Measurements from ENCODE around the gene GRIA3.
"Not testable (repeated sequence)": the region's sequence is repeated elsewhere in the genome, so short reads cannot be mapped to it uniquely, and the experiment has no call there.

GRIA3 gene

DNA sequence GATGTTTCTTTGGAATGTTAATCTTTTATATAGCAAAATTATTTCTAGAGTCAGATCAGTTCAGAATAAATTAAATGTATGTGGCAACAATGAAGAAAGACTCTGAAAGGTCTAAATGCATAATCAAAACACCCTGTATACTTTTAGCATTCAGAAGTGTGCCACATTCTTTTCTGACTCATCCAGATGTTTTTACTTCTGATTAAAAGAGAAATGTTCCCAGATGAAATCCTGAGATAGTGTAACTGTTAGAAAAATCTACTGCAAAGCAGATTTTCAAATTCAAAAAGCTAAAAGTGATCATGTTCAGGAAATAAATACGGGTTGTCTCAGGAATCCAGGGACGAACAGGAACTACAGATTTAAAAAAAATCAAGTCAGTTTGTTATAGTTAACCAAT, 241.4 kb downstream of the GRIA3 start:
- Mint-ChIP-seq H3K36me3 (no peaks in the 10 kb centered on the region), H3K4me3 (no peak overlapping the region), H3K27ac (no peak overlapping the region), H3K27me3 (no peaks in the 10 kb centered on the region), H3K4me1 (no peaks in the 10 kb centered on the region), H3K9me3 (no peaks in the 10 kb centered on the region)
- ATAC-seq: no peak

DNA sequence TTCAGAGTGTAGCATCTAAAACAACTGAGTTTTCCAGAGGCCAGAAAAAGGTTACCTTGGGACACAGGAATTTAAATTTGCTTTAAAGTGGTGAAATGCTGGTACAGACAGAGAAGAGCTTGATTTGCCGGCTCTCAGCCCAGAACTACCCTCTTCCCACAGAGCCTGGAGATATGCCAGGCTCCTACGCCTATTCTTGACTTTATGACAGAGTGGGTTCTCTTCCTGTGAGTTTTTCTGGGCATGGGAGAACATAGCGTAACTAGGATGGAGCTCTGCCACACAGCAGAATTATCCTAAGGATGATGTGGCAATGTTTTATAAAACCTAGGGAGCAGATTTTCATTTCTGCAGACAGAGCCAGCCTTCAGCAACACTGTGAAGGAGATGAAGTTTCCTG, 241.8 kb downstream of the GRIA3 start:
- H3K36me3 Mint-ChIP-seq: no peaks in the 10 kb centered on the region
- H3K4me1 Mint-ChIP-seq: no peaks in the 10 kb centered on the region
- H3K27ac Mint-ChIP-seq: no peak overlapping the region
- H3K9me3 Mint-ChIP-seq: no peaks in the 10 kb centered on the region
- no peak for ATAC-seq
- no peaks in the 10 kb centered on the region for H3K27me3 Mint-ChIP-seq
- H3K4me3 Mint-ChIP-seq: no peak overlapping the region

DNA sequence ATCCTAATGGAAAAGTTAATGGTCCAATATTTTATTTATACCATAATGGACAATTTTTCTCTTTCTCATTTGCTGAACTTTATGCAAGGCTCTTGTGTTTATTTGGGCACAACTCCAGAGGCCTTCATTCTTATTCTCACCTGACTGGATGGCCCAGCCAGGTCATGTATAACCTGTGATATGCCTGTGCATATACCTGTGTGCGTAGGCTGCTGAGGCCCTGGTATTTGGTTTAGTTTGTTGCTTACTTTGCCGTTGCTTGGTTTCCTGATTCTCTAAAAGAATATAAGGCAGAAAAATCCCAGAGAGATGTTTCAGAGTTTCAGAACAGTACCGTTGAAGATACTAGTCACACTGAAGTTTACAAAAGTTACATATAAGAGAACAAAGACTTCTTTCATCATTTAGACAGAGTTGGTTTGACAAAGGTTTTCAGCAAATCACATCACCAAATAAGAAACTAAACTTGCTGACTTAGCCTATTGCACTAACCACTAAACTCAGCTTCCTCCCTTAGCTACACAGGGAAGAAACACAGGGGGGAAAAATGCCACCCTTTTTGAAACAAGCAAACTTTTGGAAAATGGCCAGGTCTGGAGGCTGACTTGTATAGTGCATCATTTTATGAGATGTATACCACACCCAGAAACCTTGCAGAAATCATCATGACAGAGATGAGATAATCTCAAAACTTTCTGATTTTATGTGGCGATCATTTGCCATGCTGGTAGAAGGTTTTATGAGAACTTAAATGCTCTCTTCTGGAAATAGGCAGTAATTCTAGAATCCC, 248.5 kb downstream of the GRIA3 start:
- Mint-ChIP-seq H3K27ac (no peak overlapping the region), H3K27me3 (no peaks in the 10 kb centered on the region), H3K9me3 (no peaks in the 10 kb centered on the region), H3K4me1 (no peaks in the 10 kb centered on the region), H3K4me3 (no peak overlapping the region), H3K36me3 (no peaks in the 10 kb centered on the region)
- no peak for ATAC-seq

DNA sequence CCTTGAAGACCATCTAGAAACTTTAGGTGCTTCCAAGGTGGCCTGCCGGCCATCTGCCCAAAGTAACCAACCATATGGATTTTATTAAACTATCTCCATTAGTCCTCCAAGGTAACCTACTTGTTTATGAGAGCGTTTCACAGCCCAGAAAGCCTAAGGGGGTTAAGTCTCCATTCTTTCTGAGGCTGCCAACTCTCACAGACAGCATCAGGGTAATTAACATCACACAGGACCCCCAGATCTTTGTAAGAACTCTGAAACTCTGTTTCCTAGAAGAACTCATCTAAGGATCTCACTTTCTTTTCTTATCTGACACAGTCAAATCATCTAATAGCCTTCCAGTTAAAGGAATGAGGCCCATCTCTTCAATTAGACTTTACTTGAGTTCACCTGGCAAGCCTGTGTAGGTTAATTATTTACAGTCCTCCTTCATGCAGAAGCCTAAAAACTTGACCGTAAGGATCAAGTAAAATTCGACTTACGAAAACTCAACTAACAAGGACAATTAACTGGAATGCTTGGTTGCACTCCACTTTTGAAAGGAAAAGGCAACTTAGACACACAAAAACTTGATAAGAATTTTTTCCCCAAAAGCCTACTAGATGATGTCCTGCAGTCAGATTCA, 252.5 kb downstream of the GRIA3 start:
- H3K9me3 Mint-ChIP-seq: peaks cover 3% of the 10 kb centered on the region
- H3K27ac Mint-ChIP-seq: no peak overlapping the region
- H3K36me3 Mint-ChIP-seq: no peaks in the 10 kb centered on the region
- H3K27me3 Mint-ChIP-seq: no peaks in the 10 kb centered on the region
- no peaks in the 10 kb centered on the region for H3K4me1 Mint-ChIP-seq
- H3K4me3 Mint-ChIP-seq: no peak overlapping the region
- no peak for ATAC-seq

DNA sequence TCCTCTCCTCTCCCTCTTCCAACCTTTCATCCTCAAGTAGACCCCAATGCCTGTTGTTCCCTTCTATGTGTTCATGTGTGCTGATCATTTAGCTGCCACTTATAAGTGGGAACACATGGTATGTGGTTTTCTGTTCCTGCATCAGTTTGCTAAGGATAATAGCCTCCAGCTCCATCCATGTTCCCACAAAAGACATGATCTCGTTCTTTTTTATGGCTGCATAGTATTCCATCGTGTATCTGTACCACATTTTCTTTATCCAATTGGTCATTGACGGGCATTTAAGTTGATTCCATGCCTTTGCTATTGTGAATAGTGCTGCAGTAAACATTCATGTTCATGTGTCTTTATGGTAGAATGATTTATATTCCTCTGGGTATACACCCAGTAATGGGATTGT, 255.8 kb downstream of the GRIA3 start:
- ATAC-seq, H3K9me3 Mint-ChIP-seq, H3K4me3 Mint-ChIP-seq, H3K27ac Mint-ChIP-seq, H3K4me1 Mint-ChIP-seq, H3K36me3 Mint-ChIP-seq, H3K27me3 Mint-ChIP-seq: not testable (repeated sequence)

DNA sequence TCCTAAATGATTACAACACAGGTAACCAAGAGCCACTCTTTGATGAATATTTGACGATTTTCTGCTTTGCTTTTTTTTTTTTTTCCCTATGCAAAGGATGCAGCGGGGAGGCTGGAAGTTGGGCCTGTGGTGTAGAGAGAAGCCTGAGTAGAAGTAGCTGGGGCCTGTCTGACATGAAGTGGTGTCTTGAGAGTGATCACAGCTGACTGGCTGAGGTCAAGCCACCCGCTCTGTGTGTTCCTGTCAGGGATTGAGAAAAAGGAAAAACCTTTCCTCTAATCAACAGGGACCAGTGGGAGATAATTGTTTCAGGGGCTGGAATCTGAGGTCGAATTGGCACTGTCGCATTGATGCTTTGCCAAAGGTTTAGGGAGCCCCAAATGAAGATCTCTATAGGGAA, 258.7 kb downstream of the GRIA3 start:
- Mint-ChIP-seq H3K4me1 (no peaks in the 10 kb centered on the region), H3K9me3 (peaks cover 3% of the 10 kb centered on the region), H3K27me3 (no peaks in the 10 kb centered on the region)

DNA sequence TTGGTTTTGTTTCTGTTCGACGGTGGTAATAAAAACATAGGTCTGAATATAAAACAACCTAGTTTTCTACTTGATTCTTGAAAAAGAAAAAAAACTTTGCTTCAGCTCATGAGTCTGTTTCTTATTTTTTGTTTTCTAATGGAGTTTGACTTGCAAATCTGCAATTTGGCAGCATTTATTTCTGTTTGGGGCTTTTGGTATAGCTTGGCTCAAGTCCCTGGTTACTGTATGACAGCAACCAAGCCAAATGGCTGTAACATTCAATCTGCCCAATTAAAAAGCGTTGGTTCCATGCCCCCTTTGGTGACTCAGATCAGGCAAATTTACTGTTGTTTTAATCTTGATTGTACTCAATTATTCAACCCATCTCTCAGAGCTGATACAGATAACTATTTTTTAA, 263.4 kb downstream of the GRIA3 start:
- Mint-ChIP-seq H3K27ac (no peak overlapping the region), H3K9me3 (no peaks in the 10 kb centered on the region), H3K36me3 (no peaks in the 10 kb centered on the region), H3K27me3 (no peaks in the 10 kb centered on the region), H3K4me1 (no peaks in the 10 kb centered on the region), H3K4me3 (no peak overlapping the region)
- no peak for ATAC-seq

More for the DNA sequence above, 258.7 kb downstream of the GRIA3 start:
- Mint-ChIP-seq H3K27ac (no peak overlapping the region), H3K36me3 (no peaks in the 10 kb centered on the region), H3K4me3 (no peak overlapping the region)
- ATAC-seq: no peak

DNA sequence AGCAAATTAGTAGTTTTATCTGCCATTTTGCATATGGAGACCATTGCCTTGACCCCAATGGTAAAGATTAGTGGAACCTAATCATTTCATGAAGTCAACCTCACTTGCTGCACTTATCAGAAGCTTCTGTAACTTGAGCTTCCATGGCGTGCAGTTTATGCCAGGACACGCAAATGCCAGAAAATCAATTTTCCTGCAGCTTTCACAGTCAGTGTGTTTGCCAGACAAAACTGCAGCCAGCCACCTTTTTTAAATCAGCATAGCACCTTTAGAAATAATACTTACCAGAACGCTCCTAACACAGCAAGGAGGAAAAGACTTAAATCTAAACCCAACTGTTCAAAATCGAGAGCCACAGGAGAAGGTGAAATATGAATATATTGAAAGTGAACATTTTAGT, 265.3 kb downstream of the GRIA3 start:
- H3K27me3 Mint-ChIP-seq: no peaks in the 10 kb centered on the region
- H3K27ac Mint-ChIP-seq: no peak overlapping the region
- H3K4me1 Mint-ChIP-seq: no peaks in the 10 kb centered on the region
- H3K4me3 Mint-ChIP-seq: no peak overlapping the region
- no peaks in the 10 kb centered on the region for H3K9me3 Mint-ChIP-seq
- ATAC-seq: no peak
- H3K36me3 Mint-ChIP-seq: no peaks in the 10 kb centered on the region

DNA sequence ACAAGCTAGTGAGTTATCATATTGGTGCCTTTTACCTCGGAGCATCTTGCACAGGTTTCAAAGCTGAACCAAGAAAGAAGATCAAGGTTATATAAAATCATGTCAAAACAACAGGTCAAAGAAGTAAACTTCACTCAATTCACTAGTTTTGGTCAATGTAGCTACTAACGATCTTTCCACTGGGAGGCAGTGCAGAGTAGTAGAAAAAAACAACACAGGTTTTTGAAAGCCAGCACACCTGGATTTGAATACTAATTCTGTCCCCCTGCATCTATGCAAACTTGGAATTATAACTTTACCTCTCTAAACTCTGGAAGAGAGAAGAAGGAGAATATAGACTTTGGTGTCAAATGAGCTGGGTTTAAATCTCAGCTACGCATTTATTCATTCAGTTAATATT, 266.1 kb downstream of the GRIA3 start:
- Mint-ChIP-seq H3K27ac (no peak overlapping the region), H3K9me3 (no peaks in the 10 kb centered on the region)

DNA sequence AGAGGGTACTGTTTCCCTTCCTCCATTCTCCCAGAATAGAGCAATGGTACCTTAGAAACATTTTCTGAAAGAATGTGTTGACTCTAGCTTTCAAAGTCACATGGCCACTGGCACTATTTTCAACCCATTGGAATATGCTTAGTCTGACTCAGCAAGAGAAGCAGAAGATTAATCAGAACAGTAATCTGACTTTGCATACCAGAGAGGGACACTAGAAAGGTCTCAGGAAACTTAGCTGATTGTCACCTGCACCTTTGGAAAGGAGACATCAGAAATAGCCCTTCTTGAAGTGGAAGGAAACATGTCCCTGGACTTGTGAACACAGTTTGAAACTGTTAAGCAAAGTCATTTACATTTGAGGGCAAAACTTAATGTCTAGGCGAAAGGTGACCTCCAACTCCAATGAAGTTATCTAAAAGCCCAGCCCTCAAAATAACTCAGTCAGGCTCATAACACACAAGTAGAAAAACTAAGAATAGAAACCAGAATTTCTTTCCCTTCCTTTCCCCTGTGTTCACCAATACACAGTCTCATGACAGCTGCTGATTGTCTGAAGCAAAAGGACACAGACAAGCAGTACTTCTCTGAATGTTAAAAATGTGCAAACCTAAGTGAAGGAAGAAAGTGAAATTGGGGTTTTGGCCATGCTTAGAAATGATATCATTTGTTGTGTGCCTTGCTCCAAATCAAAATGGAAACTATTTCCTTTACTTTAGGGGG, 270.8 kb downstream of the GRIA3 start:
- Mint-ChIP-seq H3K27me3 (no peaks in the 10 kb centered on the region), H3K4me3 (no peak overlapping the region), H3K36me3 (no peaks in the 10 kb centered on the region), H3K9me3 (no peaks in the 10 kb centered on the region), H3K27ac (no peak overlapping the region), H3K4me1 (no peaks in the 10 kb centered on the region)
- no peak for ATAC-seq

More for the DNA sequence above, 266.1 kb downstream of the GRIA3 start:
- Mint-ChIP-seq H3K36me3 (no peaks in the 10 kb centered on the region), H3K4me1 (no peaks in the 10 kb centered on the region), H3K27me3 (no peaks in the 10 kb centered on the region), H3K4me3 (no peak overlapping the region)
- no peak for ATAC-seq

DNA sequence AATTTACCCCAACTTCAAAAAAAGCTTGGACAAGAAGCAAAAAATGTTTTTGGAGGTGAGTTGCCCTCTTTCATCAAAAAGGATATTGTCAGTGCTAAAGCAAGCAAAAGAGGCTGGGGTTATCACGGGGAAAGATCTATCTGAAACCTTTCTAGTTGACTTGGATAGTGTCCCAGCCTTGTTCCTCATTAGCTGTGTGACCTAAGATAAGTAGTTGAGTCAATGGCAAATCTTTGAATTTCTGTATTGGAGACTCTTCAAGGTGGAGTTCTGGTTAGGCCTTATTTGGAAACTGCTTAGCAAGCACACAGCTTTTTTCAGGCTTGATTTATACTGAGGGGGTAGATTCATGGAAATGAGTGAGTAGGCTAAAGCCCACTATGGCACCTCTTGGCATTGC, 271.6 kb downstream of the GRIA3 start:
- Mint-ChIP-seq H3K9me3 (no peaks in the 10 kb centered on the region), H3K27me3 (no peaks in the 10 kb centered on the region), H3K27ac (no peak overlapping the region), H3K4me3 (no peak overlapping the region), H3K4me1 (no peaks in the 10 kb centered on the region), H3K36me3 (no peaks in the 10 kb centered on the region)
- ATAC-seq: no peak

DNA sequence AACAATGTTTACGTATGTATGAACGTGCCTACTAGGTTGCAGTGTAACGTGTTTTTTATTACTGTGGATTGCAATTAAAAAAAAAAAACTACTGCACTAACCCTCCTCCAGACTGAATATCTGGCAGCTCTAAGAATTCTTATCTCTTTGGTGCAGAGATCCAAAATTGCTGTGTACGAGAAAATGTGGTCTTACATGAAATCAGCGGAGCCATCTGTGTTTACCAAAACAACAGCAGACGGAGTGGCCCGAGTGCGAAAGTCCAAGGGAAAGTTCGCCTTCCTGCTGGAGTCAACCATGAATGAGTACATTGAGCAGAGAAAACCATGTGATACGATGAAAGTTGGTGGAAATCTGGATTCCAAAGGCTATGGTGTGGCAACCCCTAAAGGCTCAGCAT, 280.6 kb downstream of the GRIA3 start:
- H3K27ac Mint-ChIP-seq: no peak overlapping the region
- no peaks in the 10 kb centered on the region for H3K9me3 Mint-ChIP-seq
- H3K4me1 Mint-ChIP-seq: no peaks in the 10 kb centered on the region
- no peak for ATAC-seq
- no peaks in the 10 kb centered on the region for H3K36me3 Mint-ChIP-seq
- no peak overlapping the region for H3K4me3 Mint-ChIP-seq
- no peaks in the 10 kb centered on the region for H3K27me3 Mint-ChIP-seq

DNA sequence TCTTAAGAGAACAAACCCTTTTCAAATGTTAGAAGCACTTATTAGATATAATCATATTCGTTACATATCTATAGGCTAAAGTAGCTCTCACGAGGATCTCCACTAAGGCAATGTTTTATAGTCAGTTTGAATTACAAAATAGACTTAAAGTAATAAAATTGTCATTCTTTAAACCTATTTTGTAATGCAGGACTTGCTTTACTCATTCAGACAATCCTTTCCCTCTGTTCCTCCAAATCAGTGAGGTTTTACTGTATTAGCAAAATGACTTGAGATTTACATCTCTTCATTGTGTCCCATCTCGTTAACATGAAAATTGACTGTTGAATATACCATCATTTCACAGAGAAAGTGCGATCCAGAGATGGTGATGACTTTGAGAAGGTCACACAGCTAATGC, 284.4 kb downstream of the GRIA3 start:
- no peaks in the 10 kb centered on the region for H3K36me3 Mint-ChIP-seq
- no peak overlapping the region for H3K4me3 Mint-ChIP-seq
- ATAC-seq: no peak
- H3K4me1 Mint-ChIP-seq: no peaks in the 10 kb centered on the region
- no peak overlapping the region for H3K27ac Mint-ChIP-seq
- no peaks in the 10 kb centered on the region for H3K27me3 Mint-ChIP-seq
- no peaks in the 10 kb centered on the region for H3K9me3 Mint-ChIP-seq

DNA sequence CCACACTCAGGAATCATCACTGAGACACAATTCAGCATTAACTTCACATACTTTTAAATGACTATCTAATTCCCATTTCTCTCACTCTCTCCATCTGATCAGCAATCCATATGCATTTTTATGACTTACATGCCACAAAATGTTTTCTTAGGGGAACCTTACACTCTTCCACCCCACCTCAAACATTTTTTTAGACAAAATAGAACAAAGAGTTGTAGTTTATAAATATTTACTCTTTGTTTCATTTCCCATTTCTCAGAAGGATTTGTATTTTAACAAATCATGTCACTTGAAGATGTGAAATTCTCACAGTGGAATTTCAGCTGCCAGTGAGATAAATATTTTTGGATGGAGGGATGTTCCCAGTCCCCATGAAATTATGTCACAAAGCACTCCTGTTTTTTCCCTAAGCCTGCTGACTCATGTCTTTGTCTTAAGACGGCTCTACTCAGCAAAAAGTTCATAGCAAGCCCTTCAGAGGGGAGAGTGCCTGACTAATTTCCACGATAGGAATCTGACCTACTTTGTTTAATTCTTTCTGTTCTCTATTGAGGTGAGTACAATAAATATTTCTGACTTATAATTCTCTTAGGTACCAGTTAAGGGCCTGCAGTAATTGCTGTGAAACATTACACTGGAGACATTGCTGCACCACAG, 291.1 kb downstream of the GRIA3 start:
- H3K4me1 Mint-ChIP-seq: no peaks in the 10 kb centered on the region
- no peaks in the 10 kb centered on the region for H3K9me3 Mint-ChIP-seq
- H3K27me3 Mint-ChIP-seq: no peaks in the 10 kb centered on the region
- no peak overlapping the region for H3K4me3 Mint-ChIP-seq
- no peak for ATAC-seq
- H3K36me3 Mint-ChIP-seq: no peaks in the 10 kb centered on the region
- H3K27ac Mint-ChIP-seq: no peak overlapping the region

DNA sequence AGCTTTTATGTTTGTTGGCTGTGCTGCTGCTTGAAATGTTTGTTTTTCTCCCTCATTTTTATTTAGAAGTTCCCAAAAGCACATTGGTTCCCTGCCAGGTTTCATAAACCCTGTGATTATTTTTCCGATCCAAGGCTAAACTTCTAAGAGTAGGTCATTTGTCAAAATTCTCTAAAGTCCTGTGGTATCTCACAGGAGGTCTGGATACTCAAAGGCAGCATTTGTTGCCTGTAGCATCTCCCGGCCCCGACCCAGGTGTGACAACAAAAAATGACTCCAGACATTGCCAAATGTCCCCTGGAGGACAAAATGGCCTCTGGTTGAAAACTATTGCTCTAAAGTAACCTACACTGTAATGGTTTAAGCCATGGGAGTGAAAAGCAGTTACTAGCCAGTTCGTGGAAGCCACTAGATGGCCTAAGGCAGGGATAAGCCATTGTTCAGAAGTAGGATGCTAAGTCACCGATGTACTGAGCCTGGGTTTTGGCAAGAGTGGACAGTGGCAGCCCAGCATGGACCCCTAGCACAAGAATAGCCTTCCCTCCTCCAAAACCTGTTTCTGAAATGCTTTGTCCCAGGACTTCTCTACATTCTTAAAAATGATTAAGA, 292.6 kb downstream of the GRIA3 start:
- H3K27me3 Mint-ChIP-seq: no peaks in the 10 kb centered on the region
- H3K27ac Mint-ChIP-seq: no peak overlapping the region
- H3K4me3 Mint-ChIP-seq: no peak overlapping the region
- no peak for ATAC-seq
- H3K4me1 Mint-ChIP-seq: no peaks in the 10 kb centered on the region
- H3K36me3 Mint-ChIP-seq: no peaks in the 10 kb centered on the region
- H3K9me3 Mint-ChIP-seq: no peaks in the 10 kb centered on the region
